Mucosa of rectum (tissue), 2 donors: Measurements from ENCODE around the gene SLC39A1.

Experiments used
- H3K27ac ChIP-seq, 2 donors: one replicate each; pipeline ENCODE4 v1.7.0; 2013; ENCODE audit warnings: inconsistent platforms in 2 of 2, low read depth in 2 of 2, low read length in 2 of 2
- H3K27me3 ChIP-seq, 2 donors: one replicate each; pipeline ENCODE4 v1.7.0; 2013; ENCODE audit warnings: low read length in 2 of 2; ENCODE audit not compliant: control insufficient read depth in 2 of 2, insufficient read depth in 2 of 2
- H3K36me3 ChIP-seq, 2 donors: one replicate each; pipeline ENCODE4 v1.7.0; 2013; ENCODE audit warnings: low read length in 2 of 2; ENCODE audit not compliant: control insufficient read depth in 2 of 2, insufficient read depth in 2 of 2
- H3K4me1 ChIP-seq, 2 donors: one replicate each; pipeline ENCODE4 v1.7.0; 2013; ENCODE audit warnings: low read length in 2 of 2, mild to moderate bottlenecking in 1 of 2; ENCODE audit not compliant: control insufficient read depth in 2 of 2, insufficient read depth in 2 of 2
- H3K4me3 ChIP-seq, 2 donors: one replicate each; pipeline ENCODE4 v1.7.0; 2013; ENCODE audit warnings: low read length in 2 of 2
- H3K9ac ChIP-seq, 2 donors: one replicate each; pipeline ENCODE4 v1.7.0; 2013; ENCODE audit warnings: low read length in 2 of 2, low read depth in 1 of 2, mild to moderate bottlenecking in 1 of 2
- H3K9me3 ChIP-seq, 2 donors: one replicate each; pipeline ENCODE4 v1.7.0; 2013; ENCODE audit warnings: low read length in 2 of 2; ENCODE audit not compliant: control insufficient read depth in 2 of 2
- donor health status: healthy.
- donor health status: Normal muscosa, but diverticular disease.

Gene SLC39A1

GRCh38 chr1:153933430-153933829 lies 29.9 kb downstream of the SLC39A1 start:
- peaks cover 58 to 68% of the 10 kb centered on the region in 2 donors for H3K36me3 ChIP-seq
- no peak overlapping the region for H3K27ac ChIP-seq
- peaks cover 0 to 3% of the 10 kb centered on the region in 2 donors for H3K4me1 ChIP-seq
- no peak overlapping the region for H3K9ac ChIP-seq
- no peaks in the 10 kb centered on the region for H3K27me3 ChIP-seq
- H3K4me3 ChIP-seq: no peak overlapping the region
- no peaks in the 10 kb centered on the region for H3K9me3 ChIP-seq

GRCh38 chr1:153932156-153933131 lies 30.9 kb downstream of the SLC39A1 start:
- no peaks in the 10 kb centered on the region for H3K27me3 ChIP-seq
- H3K9ac ChIP-seq: no peak overlapping the region
- H3K4me1 ChIP-seq: peaks cover 0 to 3% of the 10 kb centered on the region in 2 donors
- no peaks in the 10 kb centered on the region for H3K9me3 ChIP-seq
- no peak overlapping the region for H3K4me3 ChIP-seq
- H3K27ac ChIP-seq: no peak overlapping the region
- peaks cover 53 to 63% of the 10 kb centered on the region in 2 donors for H3K36me3 ChIP-seq

GRCh38 chr1:153929981-153930948 lies 33.1 kb downstream of the SLC39A1 start:
- no peak overlapping the region for H3K4me3 ChIP-seq
- no peak overlapping the region for H3K9ac ChIP-seq
- peaks cover 35 to 44% of the 10 kb centered on the region in 2 donors for H3K36me3 ChIP-seq
- H3K27ac ChIP-seq: no peak overlapping the region
- H3K4me1 ChIP-seq: peaks cover 0 to 3% of the 10 kb centered on the region in 2 donors
- H3K27me3 ChIP-seq: no peaks in the 10 kb centered on the region
- H3K9me3 ChIP-seq: no peaks in the 10 kb centered on the region

GRCh38 chr1:153929426-153929825 lies 33.9 kb downstream of the SLC39A1 start:
- H3K9ac ChIP-seq: no peak overlapping the region

GRCh38 chr1:153928791-153929341 lies 34.5 kb downstream of the SLC39A1 start:
- peaks cover 31 to 34% of the 10 kb centered on the region in 2 donors for H3K36me3 ChIP-seq
- H3K4me3 ChIP-seq: no peak overlapping the region
- H3K9me3 ChIP-seq: no peaks in the 10 kb centered on the region
- no peaks in the 10 kb centered on the region for H3K27me3 ChIP-seq
- H3K27ac ChIP-seq: peak overlapping the region in 1 of 2 donors; percentile 38
- no peak overlapping the region for H3K9ac ChIP-seq
- H3K4me1 ChIP-seq: peaks cover 4 to 6% of the 10 kb centered on the region in 2 donors

More at GRCh38 chr1:153929426-153929825, 33.9 kb downstream of the SLC39A1 start:
- Histone ChIP-seq H3K4me1 (peaks cover 0 to 3% of the 10 kb centered on the region in 2 donors), H3K4me3 (no peak overlapping the region), H3K9me3 (no peaks in the 10 kb centered on the region), H3K27me3 (no peaks in the 10 kb centered on the region), H3K27ac (no peak overlapping the region), H3K36me3 (peaks cover 31 to 38% of the 10 kb centered on the region in 2 donors)

- no peak overlapping the region for H3K9ac ChIP-seq
- H3K27me3 ChIP-seq: no peaks in the 10 kb centered on the region
- no peak overlapping the region for H3K27ac ChIP-seq
- H3K36me3 ChIP-seq: peaks cover 28 to 31% of the 10 kb centered on the region in 2 donors
- H3K4me3 ChIP-seq: no peak overlapping the region
- H3K4me1 ChIP-seq: peaks cover 5 to 11% of the 10 kb centered on the region in 2 donors
- no peaks in the 10 kb centered on the region for H3K9me3 ChIP-seq
Measured at GRCh38 chr1:153928245-153928644, 35.1 kb downstream of the SLC39A1 start.

- peaks cover 14 to 19% of the 10 kb centered on the region in 2 donors for H3K36me3 ChIP-seq
- H3K27me3 ChIP-seq: no peaks in the 10 kb centered on the region
- no peak overlapping the region for H3K9ac ChIP-seq
- no peaks in the 10 kb centered on the region for H3K9me3 ChIP-seq
- H3K27ac ChIP-seq: no peak overlapping the region
- H3K4me1 ChIP-seq: peaks cover 10 to 17% of the 10 kb centered on the region in 2 donors
- H3K4me3 ChIP-seq: no peak overlapping the region
Measured at GRCh38 chr1:153926405-153926804, 36.9 kb downstream of the SLC39A1 start.

GRCh38 chr1:153922972-153923925 lies 40.1 kb downstream of the SLC39A1 start, which contains the start of gene GATAD2B:
GATAD2B (minus strand) TSS chr1:153922972; CDS start chr1:153828347, 94,625 bp downstream.
- Histone ChIP-seq H3K4me1 (peaks cover 26 to 29% of the 10 kb centered on the region in 2 donors), H3K36me3 (no peaks in the 10 kb centered on the region), H3K27me3 (no peaks in the 10 kb centered on the region), H3K9me3 (no peaks in the 10 kb centered on the region), H3K9ac (peak within 1 kb of the TSS; percentile 76 to 97), H3K4me3 (peak within 1 kb of the TSS; percentile 88 to 97), H3K27ac (peak within 1 kb of the TSS; percentile 89)
